GM10847 (cell line): Measurements from ENCODE around the gene KRT78.

Source experiments
- POLR2A ChIP-seq: IDR thresholded peaks from 2 replicates; pipeline ENCODE4 v1.6.1; 2011; ENCODE audit not compliant: insufficient read length; ENCODE audit errors: extremely low read depth

KRT78 gene

DNA sequence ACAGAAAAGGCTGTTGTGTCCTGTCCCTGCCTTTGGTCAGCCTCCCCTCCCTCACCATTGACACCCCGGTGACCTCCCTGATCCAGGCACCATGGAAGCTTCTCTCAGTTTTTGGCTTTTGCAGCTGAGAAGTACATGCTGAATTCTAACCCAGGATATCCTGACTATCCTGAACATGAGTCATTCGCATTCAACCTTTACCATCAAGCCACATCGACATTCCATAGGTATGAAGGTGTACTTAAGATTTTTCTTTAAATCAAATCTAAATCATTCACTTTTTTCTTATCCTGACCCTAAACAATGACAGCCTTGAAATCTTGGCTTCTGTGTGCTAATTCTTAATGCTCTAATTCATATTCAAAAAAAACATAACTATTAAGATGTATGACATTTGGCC lies 8.7 kb upstream of the KRT78 start:
- no peak for TF ChIP-seq POLR2A

DNA sequence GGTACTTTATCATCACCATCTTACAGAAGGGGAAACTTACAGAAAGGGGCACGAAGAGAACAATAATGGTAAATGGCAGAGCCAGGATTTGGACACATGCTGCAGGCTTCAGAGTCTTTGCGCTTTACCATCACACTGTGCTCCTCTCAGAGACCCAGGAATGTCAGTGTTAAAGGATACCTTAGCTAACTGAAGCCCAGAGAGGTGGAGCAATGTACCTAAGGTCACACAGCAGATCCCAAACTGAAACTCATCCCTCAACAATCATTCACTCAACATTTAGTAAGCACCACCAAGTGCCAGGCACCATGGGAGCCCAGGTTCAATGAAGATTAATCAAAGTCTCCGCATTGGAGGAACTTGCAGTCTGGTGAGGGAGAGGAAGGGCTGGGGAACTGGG lies 8.0 kb upstream of the KRT78 start:
- no peak for TF ChIP-seq POLR2A

DNA sequence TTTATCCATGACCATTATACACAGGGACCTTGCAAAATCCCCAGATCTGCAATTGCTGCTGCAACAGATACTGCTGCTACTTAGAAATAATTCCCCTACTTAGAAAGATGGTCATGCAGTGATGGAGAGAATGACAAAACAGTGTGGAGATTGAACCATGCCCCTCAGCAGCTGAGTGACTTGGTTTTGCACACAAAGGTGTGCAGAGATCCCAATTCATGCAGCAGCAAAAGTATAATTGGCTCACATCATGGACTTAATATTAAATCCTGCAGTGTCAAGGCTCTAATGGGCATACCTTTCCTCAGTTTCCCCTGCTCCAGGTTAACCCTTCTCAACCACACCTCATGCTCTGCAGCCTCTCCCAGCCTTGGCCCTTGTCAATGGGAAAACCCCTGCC lies 3.0 kb upstream of the KRT78 start:
- no peak for TF ChIP-seq POLR2A

GRCh38 chr12:52850681-52851080 lies 1.9 kb upstream of the KRT78 start:
- no peak for TF ChIP-seq POLR2A

DNA sequence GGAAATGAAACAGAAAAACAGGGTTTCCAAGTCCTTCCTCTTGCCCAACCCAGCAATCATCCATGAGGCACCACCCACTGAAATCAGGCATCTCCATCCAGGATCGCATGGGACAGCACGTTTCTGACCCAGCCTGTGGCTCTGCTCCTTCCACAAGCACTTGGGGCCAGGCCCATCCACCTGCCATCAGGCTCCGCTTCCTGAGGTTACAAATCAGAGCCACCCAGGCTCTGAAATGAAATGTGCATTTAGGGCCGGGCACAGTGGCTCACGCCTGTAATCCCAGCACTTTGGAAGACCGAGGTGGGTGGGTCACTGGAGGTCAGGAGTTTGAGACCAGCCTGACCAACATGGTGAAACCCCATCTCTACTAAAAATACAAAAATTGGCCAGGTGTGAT lies 717 bp upstream of the KRT78 start:
- TF ChIP-seq POLR2A, result no peak

DNA sequence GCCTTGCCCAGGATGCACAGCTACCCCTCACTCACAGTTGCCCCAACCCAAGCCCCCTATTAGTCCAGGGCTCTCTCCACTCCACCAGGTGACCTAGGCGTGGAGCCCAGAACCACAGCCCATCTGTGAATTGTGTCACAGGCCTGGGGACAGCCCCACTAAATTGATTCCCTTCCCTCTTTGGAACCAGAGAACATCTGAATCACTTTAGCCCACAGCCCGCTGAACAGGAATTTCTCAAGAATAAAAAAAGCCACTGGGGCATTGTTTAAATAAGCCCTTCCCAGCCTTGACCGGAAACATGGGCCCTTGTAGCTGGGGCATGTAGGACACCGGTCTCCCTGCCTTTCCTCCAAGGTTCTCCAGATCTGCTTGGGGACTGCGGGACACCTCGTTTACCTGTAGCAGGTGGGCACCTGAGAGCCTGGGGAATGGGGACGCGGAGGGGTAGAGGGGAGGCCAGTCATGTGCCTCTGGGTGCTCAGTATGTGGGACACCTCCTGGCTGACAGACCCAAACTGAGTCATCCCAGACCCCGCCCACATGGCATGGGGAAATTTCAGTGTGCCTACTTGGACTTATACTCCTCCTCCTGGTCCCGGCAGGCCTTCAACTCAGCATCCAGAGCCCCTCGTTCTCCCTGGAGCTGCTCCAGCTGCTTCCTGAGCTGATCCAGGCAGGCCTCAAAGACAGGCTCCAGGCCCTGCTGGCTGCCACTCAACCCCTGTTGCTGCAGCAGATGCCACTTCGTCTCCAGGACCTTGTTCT lies 1.3 kb downstream of the KRT78 start:
- no peak for TF ChIP-seq POLR2A

DNA sequence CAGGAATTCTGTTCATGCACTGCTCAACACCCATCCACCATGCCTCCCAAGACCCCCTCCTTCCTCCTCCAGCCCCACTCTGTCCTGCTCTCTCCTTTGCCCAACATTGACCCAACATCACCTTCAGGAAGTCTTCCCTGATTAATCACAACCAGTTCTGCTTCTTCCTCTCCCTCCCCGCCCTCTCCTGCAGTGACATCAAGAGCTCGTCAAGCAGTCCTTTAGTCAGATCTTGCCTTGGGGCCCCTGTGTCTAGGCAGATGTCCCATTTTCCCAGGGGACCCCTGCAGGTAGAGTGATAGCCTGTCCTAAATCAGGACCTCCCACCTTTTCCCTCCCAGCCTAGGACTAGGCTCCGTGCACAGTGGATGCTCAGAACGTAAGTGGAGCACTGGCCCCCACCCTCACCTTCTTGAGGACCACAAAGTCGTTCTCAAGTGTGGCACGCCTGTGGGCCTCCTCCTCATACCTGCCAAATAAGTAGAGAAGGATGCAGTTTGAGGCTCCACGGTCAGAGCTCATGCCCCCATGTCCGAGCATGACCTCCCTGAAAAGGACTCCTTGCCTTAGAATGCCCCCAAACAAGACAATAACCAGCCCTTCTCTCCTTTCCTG lies 2.3 kb downstream of the KRT78 start:
- no peak for TF ChIP-seq POLR2A

GRCh38 chr12:52845946-52846345 lies 2.8 kb downstream of the KRT78 start:
- TF ChIP-seq POLR2A, result no peak

- no peak for TF ChIP-seq POLR2A
These were observed 4.4 kb downstream of the KRT78 start for GRCh38 chr12:52844386-52844785.

GRCh38 chr12:52839436-52840105 lies 9.2 kb downstream of the KRT78 start:
- no peak for TF ChIP-seq POLR2A

DNA sequence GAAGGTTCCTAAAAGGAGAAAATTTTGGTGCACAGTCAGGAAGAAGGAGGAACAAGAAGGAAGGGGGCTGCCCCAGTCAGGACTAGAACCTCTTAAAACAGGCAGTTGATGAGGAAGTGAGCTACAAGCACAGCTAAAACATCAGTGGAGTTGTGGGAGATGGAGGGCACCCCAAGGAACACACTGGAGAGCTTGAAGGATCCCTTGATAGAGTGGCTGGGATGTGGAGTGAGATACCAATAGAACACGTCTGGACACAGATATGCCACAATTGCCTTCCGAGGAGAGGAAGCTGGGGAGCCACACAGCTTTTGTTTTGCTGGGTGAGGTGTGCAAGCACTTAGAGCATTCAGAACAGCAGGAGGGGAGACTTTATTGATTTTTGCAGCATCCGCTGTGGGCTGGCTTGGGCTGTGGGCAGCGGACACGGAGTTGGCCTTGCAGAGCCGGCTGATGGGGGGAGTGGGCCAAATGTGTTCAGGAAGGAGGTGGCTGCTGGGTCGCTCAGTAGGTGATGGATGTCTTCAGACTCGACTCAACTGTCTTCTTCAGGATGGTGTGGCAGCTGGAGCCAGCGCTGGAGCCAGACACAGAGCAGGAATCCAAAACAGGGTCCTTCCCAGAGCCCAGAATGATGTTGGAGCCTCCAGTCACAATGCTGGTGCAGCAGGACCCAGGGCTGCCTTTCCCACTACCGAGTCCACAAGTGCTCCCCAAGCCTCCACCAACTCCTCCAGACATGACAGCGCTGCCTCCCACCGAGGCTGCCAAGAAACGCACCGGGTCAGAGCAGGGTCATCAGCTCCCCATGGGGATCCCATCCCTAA lies 10.0 kb downstream of the KRT78 start:
- TF ChIP-seq POLR2A, result no peak

- TF ChIP-seq POLR2A, result no peak
These were observed 10.8 kb downstream of the KRT78 start for GRCh38 chr12:52837781-52838608.

- no peak for TF ChIP-seq POLR2A
These were observed 11.4 kb downstream of the KRT78 start for GRCh38 chr12:52837413-52837741.

DNA sequence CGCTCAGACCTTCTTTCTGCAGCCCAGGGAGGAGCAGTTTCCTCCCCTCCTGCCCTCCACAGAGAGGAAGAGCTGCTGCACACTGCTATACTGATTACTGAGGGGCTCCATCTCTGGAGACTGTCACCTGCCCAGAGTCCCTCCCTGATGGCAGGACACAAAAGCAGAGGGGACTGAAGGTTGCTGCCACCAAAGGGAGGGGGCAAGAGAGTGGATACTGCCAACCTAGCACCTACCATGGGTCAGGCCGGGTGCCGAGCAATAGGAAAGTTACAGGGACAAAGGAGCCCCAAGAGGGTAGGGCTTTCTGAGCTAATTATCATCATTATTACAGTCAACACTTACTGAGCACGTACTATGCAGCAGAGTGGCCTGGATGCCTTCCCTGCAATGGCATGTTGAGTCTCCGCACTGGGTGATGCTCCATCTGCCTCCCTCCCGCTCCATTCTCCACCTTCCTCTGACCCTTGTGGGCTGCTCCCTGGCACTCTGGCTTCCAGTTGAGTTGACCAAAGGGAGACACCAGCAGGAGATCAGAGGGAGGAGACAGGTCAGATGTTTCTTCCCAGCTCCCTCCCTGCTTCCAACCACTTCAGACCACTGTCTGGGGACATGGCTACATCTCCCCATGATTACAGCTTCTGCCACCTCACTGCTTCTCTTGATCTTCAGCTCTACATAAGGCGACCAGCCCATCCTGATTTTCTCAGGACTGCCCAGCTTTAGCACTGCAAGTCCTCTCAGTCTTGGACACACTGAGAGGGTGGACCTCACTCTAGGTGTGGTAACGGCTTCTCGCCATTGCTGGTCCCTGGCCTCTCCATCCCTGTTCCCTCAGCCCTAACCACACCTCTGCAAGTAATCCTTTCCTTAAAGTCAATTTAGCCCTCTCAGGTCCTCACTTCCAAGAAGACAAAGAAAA lies 12.0 kb downstream of the KRT78 start:
- TF ChIP-seq POLR2A, result no peak

DNA sequence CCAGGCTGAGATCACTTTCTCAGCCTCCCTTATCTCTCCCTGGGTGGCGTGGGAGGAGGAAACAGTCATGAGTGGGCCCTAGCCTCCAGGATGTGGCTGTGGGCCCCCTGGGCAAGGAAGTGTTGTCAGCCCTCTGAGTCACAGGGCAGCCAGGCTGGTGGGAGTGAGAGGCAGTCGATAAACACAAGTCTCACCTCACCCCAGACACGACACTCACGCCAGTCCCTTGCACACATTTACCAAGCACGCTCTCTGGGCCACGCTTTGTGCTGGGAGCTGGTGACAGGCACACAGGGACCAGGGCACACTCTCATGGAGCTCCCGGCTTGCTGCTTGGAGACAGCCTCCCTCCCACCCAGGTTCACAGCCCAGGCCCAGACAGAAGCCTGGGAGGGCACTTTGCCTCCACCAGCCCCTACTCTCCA lies 12.7 kb downstream of the KRT78 start:
- TF ChIP-seq POLR2A, result no peak
